Activated T-cell treated with anti-CD3 and anti-CD28 coated beads, Interleukin-2, amount 50 U/mL, for 24 hours (primary cell): ENCODE data around the gene PDP2.

Experiments
- DNase-seq: peaks from one replicate; pipeline ENCODE4 v3.0.0-alpha.2; 2020
- H3K27ac Mint-ChIP-seq: 2 replicates; pipeline ENCODE4 v1.8.0; 2020; ENCODE audit warnings: mild to moderate bottlenecking, mixed read lengths
- H3K27me3 Mint-ChIP-seq: 2 replicates; pipeline ENCODE4 v1.8.0; 2020; ENCODE audit warnings: mixed read lengths
- H3K36me3 Mint-ChIP-seq: 2 replicates; pipeline ENCODE4 v1.8.0; 2020; ENCODE audit warnings: low read depth, mixed read lengths
- H3K4me1 Mint-ChIP-seq: 2 replicates; pipeline ENCODE4 v1.8.0; 2020; ENCODE audit warnings: low read depth, mixed read lengths
- H3K4me3 Mint-ChIP-seq: 2 replicates; pipeline ENCODE4 v1.8.0; 2020; ENCODE audit warnings: mild to moderate bottlenecking, moderate library complexity, mixed read lengths
- H3K9me3 Mint-ChIP-seq: 2 replicates; pipeline ENCODE4 v1.8.0; 2020; ENCODE audit warnings: mixed read lengths

Gene PDP2

DNA sequence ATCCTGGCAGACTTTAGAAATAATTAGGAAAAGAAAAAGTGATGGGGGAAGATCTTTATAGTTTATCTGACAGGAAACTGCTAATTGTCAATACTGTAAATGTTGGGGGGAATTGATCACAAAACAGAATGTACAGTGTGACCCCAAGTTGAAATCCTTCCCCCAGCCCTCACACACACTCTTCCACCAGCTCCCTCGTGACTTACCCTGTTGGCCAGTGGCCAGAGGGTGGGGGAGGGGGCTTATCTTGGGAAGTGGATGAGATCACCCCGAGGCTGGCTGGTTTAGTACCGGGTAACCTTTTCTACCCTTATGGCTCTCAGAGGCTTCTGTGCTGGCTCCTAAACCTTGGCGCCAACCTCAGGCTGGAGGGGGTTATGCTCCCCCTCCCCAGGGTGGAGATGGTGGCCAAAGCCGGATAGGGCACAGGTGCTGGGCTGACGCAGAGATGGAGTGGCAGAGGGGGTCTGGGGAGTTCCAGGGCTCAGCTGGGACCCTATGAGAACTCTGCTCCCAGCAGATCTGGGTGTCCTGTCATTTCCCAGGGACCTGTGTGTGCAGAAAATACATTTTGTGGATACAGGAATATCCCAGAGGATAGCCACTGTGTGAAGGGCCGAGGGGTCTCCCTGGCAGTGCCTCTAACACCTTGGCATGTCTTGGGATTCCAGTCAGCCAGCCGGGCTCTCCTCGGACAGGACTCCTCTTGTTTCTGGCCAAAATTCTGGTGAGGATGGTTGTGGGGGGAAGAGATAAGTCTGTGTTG, 19.8 kb downstream of the PDP2 start:
- no peak for DNase-seq
- Mint-ChIP-seq H3K9me3 (no peaks in the 10 kb centered on the region), H3K27ac (no peak overlapping the region), H3K4me1 (no peaks in the 10 kb centered on the region), H3K36me3 (peaks cover 4% of the 10 kb centered on the region), H3K27me3 (no peaks in the 10 kb centered on the region), H3K4me3 (no peak overlapping the region)

DNA sequence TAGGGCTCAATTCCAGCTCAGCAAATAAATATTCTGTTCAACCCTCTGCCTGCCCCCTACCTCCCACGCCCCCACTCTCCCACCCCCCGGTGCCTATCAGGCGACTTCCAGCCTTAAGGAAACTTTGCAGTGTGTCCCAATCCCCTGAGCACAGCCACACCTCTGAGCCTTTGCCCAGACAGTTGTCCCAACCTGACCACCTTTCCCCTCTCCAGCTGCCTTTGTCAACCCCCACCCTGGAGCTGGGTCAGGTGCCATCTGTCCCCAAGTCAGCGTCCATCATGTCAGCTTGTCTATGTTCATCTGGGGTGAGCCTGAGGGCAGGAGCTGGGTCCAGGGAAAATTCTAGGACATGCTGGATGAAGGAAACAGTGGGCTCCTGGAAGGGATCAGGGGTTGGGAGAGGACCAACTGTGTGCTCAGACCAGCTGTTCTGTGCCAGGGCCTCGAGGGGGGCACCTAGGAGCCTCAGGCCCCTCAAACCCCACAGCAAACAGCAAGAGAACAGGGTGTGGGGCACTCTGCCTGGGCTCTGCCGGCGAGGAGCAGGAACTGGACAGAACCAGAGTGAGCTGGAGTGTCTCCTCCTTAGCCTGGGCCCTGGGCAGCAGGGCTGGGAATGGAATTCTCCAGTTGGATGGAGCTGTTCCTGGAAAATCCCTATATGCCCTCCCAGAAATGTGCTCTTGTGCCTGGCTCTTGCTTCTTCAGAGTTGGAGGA, 20.6 kb downstream of the PDP2 start:
- Mint-ChIP-seq H3K9me3 (no peaks in the 10 kb centered on the region), H3K27ac (no peak overlapping the region), H3K4me3 (no peak overlapping the region), H3K27me3 (no peaks in the 10 kb centered on the region), H3K36me3 (peaks cover 3% of the 10 kb centered on the region), H3K4me1 (peaks cover 2% of the 10 kb centered on the region)
- no peak for DNase-seq

DNA sequence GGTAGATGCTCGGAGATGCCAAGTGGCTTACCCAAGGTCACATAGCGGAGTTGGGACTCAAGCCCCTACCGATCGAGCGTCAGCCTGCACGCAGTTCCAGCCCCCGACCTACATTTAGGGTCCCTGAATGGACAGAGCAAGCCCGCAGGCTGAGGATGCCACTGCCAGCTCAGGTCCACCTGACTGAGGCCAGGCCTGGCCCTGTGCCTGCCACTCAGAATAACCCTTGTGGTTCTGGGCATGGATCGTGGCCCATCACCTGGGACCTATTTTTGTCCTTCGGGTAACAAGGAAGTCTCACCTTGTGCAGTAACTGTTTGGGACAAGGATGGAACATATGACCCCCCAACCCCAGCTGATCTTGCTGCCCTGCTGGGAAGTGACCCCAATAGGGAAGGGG, 21.3 kb downstream of the PDP2 start:
- Mint-ChIP-seq H3K36me3 (no peaks in the 10 kb centered on the region), H3K27me3 (no peaks in the 10 kb centered on the region), H3K27ac (no peak overlapping the region), H3K4me3 (no peak overlapping the region), H3K4me1 (peaks cover 6% of the 10 kb centered on the region), H3K9me3 (no peaks in the 10 kb centered on the region)
- DNase-seq = no peak

DNA sequence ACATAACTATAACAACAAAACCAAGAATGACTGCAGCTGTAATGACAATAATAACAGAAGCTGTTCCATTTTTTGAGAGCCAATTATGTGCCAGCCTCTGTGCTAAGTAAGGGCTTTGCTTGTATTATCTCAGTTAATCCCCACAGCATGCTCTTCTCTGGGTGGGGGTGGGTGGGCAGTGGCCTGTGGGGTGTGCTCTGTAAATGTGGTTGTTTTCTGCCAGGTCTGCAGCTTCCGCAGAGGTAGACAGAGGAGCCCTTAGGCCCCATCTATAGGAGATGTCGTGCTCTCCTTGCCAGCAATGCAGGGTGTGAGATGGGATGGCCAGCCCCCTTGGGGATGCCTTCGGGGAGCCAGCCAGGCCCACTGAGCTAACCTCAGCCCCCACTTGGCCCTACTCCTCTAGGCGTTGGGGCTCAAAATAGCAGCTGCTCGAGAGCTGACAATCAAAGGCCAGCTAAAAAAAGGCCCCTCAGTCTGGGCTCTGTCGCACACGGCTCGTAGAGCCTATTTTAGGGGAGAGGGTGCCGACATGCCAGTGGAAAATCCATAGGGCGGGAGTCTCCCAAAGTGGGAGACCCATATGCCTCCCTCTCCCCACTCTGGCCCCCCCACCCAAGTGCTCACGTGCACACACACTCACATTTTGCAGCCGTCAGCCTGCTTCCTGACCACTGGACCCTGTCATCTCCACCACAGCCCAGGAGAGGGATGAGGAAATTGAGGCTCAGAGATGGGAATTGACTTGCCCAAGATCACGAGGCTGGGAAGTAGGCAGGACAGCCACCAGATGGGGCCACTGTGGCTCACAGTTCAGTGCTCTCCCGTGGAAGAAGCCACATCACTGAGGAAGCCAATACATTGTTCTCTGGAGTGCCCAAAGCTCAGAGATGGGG, 22.6 kb downstream of the PDP2 start:
- Mint-ChIP-seq H3K4me1 (peaks cover 6% of the 10 kb centered on the region), H3K9me3 (no peaks in the 10 kb centered on the region), H3K27me3 (no peaks in the 10 kb centered on the region), H3K4me3 (no peak overlapping the region), H3K27ac (no peak overlapping the region), H3K36me3 (no peaks in the 10 kb centered on the region)
- no peak for DNase-seq

DNA sequence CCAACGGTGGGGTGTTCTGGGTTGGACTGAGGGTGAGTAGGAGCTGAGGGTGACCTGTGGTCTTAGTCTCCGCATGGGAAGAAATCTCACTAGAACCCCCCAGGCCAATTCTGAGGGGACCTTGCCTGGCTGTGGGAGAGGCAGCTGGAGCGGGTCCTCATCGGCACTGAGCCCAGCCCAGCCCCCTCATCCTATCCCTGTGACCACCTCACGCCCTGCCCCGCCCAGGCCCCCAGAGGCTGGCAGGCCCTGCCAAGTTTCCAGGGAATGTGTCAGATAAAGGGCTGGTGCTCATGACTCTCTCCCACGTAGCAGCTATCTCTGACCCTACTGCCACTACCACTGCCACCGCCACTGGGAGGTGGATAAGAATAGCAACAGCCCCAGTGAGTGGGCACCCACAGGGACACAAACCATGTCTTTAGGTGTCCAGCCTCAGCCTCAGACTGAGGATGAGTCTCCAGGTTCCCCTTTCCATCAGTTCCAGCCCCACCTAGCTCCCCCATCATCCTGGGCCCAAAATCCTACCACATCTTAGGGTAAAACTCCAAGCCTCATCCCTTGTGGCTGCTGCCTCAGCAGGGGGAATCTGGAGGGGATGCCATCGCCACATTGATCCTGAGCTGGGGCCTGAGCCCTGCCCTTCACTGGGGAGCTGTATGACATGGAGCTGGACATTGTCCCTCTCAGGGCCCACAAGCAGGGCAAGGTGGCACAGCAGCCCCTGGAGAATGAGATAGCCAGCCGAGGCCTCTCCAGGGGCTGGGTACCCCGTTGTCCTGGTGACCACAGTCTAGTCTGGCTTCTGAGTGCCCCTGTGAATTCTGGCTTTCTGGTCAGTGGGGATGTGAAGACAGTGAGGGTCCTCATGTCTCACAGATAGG, 23.5 kb downstream of the PDP2 start:
- Mint-ChIP-seq H3K9me3 (no peaks in the 10 kb centered on the region), H3K36me3 (no peaks in the 10 kb centered on the region), H3K4me3 (no peak overlapping the region), H3K27me3 (no peaks in the 10 kb centered on the region), H3K27ac (no peak overlapping the region), H3K4me1 (peaks cover 6% of the 10 kb centered on the region)
- DNase-seq = no peak

DNA sequence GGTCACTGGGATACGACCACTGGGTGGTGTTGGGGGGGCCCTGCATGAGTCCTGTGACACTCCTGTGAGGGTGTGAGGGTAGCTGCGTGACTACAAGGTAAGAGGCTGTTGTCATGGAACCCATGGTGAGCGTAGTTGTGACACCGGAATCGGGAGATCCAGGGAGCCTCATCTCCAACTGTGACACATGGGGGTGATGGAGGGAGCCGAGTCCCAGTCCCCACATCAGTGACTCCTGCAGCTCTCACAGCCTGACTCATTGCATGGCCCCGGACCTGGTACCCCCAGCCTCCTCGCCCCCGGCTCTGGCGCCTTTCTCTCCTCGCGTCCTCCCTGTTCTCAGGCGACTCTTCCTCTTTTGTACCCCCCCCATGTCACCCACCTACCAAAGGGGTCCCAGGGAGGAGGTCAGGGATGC, 24.1 kb downstream of the PDP2 start:
- no peaks in the 10 kb centered on the region for H3K36me3 Mint-ChIP-seq
- H3K4me1 Mint-ChIP-seq = peaks cover 6% of the 10 kb centered on the region
- H3K4me3 Mint-ChIP-seq = no peak overlapping the region
- H3K27ac Mint-ChIP-seq = no peak overlapping the region
- DNase-seq = no peak
- H3K27me3 Mint-ChIP-seq = no peaks in the 10 kb centered on the region
- H3K9me3 Mint-ChIP-seq = no peaks in the 10 kb centered on the region

DNA sequence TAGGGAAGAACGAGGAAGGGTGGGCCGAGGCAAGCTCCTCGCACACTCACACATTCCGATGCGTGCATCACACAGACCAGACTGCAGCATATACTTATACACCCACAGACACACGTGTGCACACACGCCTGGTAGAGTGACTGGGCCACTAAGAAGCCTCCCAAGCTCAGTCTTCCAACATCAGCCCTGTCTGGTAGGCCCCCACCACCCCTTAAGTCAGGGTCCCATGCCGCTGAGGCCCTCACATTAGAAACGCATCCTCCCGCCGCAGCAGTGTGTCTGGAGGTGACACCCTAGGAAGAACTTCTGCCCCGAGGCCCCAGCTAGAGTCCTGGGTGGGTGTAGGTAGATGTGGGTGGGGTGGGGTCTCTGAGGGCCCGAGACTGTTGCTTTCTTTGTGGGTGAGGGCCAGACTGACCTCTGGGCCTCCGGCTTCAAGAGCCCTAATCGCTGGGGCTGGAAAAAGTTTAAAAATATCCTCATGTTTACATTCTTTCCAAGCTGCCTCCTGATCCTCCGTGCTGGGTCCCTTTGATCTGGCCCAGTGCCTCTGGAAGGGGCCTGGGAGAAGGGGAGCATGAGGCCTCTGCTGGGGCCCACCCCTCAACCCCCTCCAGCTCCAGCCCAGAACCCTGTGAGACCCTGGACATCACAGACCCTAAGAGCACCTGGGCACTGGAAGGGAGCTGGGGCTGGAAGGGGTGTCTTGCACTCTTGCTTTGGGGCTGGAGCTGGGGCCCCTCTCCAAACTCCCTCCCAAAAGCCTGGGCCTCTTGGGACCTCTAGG, 24.7 kb downstream of the PDP2 start:
- Mint-ChIP-seq H3K4me1 (peaks cover 6% of the 10 kb centered on the region), H3K27me3 (no peaks in the 10 kb centered on the region), H3K36me3 (no peaks in the 10 kb centered on the region), H3K27ac (no peak overlapping the region), H3K9me3 (no peaks in the 10 kb centered on the region), H3K4me3 (no peak overlapping the region)
- no peak for DNase-seq

DNA sequence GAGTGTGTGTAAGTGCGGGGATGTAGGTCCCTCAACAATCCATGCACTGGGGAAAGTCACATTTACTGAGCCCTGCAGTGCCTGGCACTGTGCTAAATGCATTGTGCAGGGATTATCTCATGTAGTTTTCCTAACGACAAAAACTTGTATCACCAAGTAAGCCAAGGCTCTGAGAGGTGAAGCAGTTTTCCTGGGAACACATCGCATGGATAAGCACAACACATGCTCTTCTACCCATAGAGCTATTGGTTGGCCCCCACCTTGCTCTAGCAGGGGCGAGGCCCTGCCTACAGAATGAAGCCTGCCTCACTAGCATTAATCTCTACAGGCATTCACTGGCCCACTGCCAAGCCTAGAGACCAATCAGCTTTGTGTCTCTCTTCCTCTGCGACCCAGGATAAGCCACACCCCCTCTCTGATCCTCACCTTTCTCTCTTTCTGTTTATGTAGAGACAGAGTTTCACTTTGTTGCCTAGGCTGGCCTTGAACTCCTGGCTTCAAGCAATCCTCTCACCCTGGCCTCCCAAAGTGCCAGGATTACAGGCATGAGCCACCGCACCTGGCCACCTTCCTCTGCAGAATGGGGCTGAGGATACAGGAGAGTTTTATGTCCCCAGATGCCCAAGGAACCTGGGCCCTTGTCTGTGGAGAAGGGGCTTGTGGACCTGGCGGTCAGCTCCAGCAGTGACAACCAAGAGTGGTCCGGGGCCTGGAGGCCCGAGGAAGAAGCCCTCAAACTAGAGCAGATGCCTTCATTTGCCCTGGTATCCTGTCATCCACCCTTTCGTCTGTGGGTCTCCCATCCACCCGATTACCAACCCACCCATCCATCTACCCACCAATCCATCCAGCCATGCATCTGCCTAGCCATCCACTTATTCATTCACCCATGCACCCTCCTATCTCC, 25.6 kb downstream of the PDP2 start:
- Mint-ChIP-seq H3K27me3 (no peaks in the 10 kb centered on the region), H3K27ac (no peak overlapping the region), H3K4me1 (peaks cover 6% of the 10 kb centered on the region), H3K36me3 (no peaks in the 10 kb centered on the region), H3K4me3 (no peak overlapping the region), H3K9me3 (no peaks in the 10 kb centered on the region)
- DNase-seq = no peak

DNA sequence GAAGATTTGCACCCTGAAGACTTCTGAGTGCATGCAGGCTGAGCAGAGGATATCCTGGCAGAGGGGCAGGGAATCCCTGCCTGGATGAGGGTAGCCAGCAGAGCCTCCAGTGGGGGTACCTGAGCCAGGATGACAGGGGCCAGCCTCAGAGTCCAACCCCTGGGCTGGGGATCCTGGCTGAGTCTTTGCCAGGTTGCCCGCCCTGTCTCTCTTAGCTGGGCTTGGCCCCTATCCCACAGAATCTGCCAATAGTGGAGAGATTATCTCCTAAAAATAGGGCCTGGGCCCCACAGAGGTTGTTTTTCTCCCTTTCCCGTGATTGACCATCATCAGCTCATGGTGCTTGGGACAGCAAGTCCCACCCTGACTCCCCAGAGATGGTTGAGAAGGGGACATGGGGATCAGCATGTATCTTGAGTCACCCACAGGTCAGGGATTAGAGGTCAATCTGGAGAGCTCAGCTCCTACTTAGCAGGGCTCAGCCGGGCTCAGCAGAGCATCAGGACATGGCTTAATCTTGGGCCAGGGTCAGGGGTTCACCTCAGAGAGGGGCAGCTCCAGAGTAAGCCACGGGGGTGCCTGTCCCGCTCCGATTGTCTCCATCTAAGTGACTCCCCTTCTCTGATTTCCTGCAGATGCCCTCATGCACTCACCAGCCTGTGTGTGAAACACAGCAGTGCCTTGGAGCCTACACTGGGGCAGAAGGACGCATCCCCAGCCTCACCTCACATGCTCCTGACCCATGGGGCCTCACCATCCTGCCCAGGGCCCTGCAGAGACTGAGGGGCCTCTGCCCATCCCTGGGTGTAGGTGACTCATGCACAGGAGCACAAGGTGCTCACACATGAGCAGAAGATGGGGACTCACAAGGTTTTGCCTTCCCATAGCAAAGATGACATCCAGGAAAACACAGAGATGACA, 26.9 kb downstream of the PDP2 start:
- H3K4me1 Mint-ChIP-seq = peaks cover 6% of the 10 kb centered on the region
- H3K9me3 Mint-ChIP-seq = no peaks in the 10 kb centered on the region
- H3K36me3 Mint-ChIP-seq = no peaks in the 10 kb centered on the region
- no peak overlapping the region for H3K27ac Mint-ChIP-seq
- DNase-seq = no peak
- no peaks in the 10 kb centered on the region for H3K27me3 Mint-ChIP-seq
- no peak overlapping the region for H3K4me3 Mint-ChIP-seq

DNA sequence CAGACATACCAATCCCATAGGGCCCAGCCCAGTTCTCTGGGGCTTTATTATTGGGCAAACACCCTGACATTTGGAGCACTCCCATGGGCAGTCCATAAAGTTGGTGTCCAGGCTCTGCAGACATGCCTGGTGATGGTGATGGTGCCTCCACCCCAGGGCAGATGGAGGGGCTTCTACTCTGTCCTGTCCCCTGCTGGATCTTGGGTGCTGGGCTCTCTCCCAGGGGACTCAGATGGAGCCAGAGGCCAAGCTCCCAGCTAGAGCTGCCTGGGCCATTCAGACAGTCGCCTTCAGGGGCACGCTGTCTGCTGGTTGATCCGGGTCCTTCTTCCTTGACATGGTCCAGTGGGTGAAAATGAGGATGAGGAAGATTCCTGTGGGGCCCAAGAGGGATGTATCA, 27.8 kb downstream of the PDP2 start:
- Mint-ChIP-seq H3K27ac (no peak overlapping the region), H3K9me3 (no peaks in the 10 kb centered on the region)

DNA sequence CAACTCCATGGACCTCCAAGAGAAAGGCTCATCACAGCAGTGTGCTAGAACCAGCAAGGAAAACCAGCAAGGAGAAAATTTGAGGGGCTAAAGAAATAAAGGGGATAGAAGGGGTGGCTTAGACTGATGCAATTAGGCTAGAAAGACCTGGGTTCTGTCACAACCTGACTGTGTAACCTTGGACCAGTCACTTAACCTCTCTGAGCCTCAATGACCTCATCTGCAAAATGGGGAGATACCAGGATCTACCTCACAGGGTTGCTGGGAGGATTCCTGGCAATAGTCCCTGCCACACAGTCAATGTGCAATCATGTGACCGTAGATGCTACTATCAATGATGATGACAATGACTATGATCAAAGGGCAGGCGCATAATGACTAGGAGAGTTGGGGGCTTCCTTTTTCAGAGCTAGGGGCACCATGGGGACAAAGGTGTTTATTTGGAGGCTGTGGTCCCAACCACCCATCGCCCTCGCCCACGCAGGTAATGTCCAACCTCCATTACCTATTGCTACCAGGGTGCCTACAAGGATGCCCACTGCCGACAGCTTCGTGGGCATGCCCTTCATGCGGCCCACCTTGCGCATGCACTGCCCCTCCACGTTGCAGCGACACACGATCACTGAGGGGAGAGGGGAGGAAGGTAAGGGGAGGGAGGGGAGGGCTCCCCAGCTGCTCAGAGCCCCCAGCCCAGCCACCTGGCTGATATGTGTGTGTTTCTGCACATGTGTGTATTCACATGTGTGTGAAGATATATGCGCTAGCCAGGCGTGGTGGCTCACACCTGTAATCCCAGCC, 28.6 kb downstream of the PDP2 start:
- no peak overlapping the region for H3K27ac Mint-ChIP-seq
- peaks cover 6% of the 10 kb centered on the region for H3K4me1 Mint-ChIP-seq
- no peaks in the 10 kb centered on the region for H3K27me3 Mint-ChIP-seq
- DNase-seq = no peak
- H3K36me3 Mint-ChIP-seq = no peaks in the 10 kb centered on the region
- no peak overlapping the region for H3K4me3 Mint-ChIP-seq
- no peaks in the 10 kb centered on the region for H3K9me3 Mint-ChIP-seq

More for the DNA sequence above, 27.8 kb downstream of the PDP2 start:
- H3K4me3 Mint-ChIP-seq = no peak overlapping the region
- DNase-seq = no peak
- H3K36me3 Mint-ChIP-seq = no peaks in the 10 kb centered on the region
- peaks cover 6% of the 10 kb centered on the region for H3K4me1 Mint-ChIP-seq
- no peaks in the 10 kb centered on the region for H3K27me3 Mint-ChIP-seq
